Hepatocyte (in vitro differentiated cells): Measurements from ENCODE around the gene GP1BB. TPM values are rescaled to one million over a fixed set of nuclear protein-coding genes. Genes with fewer than 3 reads are reported as not detected.
A peak's percentile ranks its signal among the peaks of the same experiment; 100 is the strongest.

ENCODE experiments used
- DNase-seq: peaks from one replicate; pipeline ENCODE4 v3.0.0-alpha.2; 2016; ENCODE audit warnings: low spot score
- H2AFZ ChIP-seq: fragments of 200-600 bp; sonication (generic); 2 replicates; pipeline ENCODE4 v1.6.0; 2016; ENCODE audit warnings: antibody characterized with exemption, mild to moderate bottlenecking
- H3K27ac ChIP-seq: fragments of 200-600 bp; sonication (generic); 2 replicates; pipeline ENCODE4 v1.5.1; 2016; ENCODE audit warnings: mild to moderate bottlenecking
- H3K27me3 ChIP-seq: fragments of 200-600 bp; sonication (generic); 2 replicates; pipeline ENCODE4 v1.6.1; 2016
- H3K36me3 ChIP-seq: fragments of 200-600 bp; sonication (generic); replicated peaks from 2 replicates; pipeline ENCODE4 v1.5.1; 2016; ENCODE audit warnings: low read depth; ENCODE audit not compliant: insufficient read depth
- H3K4me1 ChIP-seq: fragments of 200-600 bp; sonication (generic); 2 replicates; pipeline ENCODE4 v1.5.1; 2016; ENCODE audit warnings: mild to moderate bottlenecking, moderate library complexity; ENCODE audit not compliant: insufficient read depth
- H3K4me2 ChIP-seq: fragments of 200-600 bp; sonication (generic); 2 replicates; pipeline ENCODE4 v1.6.0; 2016
- H3K4me3 ChIP-seq: fragments of 200-600 bp; sonication (generic); 2 replicates; pipeline ENCODE4 v1.5.1; 2016; ENCODE audit warnings: mild to moderate bottlenecking
- H3K79me2 ChIP-seq: fragments of 200-600 bp; sonication (generic); 2 replicates; pipeline ENCODE4 v1.6.0; 2017; ENCODE audit warnings: mild to moderate bottlenecking
- H3K9me2 ChIP-seq: fragments of 200-600 bp; sonication (generic); replicated peaks from 2 replicates; pipeline ENCODE4 v1.6.0; 2017; ENCODE audit warnings: mild to moderate bottlenecking; ENCODE audit not compliant: insufficient read depth
- H3K9me3 ChIP-seq: fragments of 200-600 bp; sonication (generic); 2 replicates; pipeline ENCODE4 v1.5.1; 2016; ENCODE audit warnings: low read depth, mild to moderate bottlenecking
- H4K20me1 ChIP-seq: fragments of 200-600 bp; sonication (generic); 2 replicates; pipeline ENCODE4 v1.6.0; 2016; ENCODE audit warnings: mild to moderate bottlenecking; ENCODE audit not compliant: insufficient read depth, poor library complexity, severe bottlenecking
- CTCF ChIP-seq: fragments of 200-600 bp; sonication (generic); IDR thresholded peaks from 2 replicates; pipeline ENCODE4 v1.5.1; 2016; ENCODE audit warnings: antibody characterized with exemption, mild to moderate bottlenecking; ENCODE audit not compliant: poor library complexity
- EZH2 ChIP-seq: fragments of 200-600 bp; sonication (generic); IDR thresholded peaks from 2 replicates; pipeline ENCODE4 v1.6.1; 2016; ENCODE audit warnings: antibody characterized with exemption, mild to moderate bottlenecking, borderline replicate concordance
- EZH2phosphoT487 ChIP-seq: fragments of 200-600 bp; sonication (generic); IDR thresholded peaks from one replicate; pipeline ENCODE4 v1.6.1; 2018; ENCODE audit warnings: antibody characterized with exemption, mild to moderate bottlenecking, low read depth, moderate library complexity; ENCODE audit not compliant: unreplicated experiment, severe bottlenecking
- WGBS: methylation state at CpG from one replicate; pipeline ENCODE4 v1.1.6; 2016; ENCODE audit warnings: low lambda C conversion rate; ENCODE audit errors: missing lambda C conversion rate; 5-methylcytosine and 5-hydroxymethylcytosine counted together
- polyA plus RNA-seq: library from polyadenylated mRNA; unstranded; fragments of >200 nt; fragmentation: Nextera tagmentation; extraction: Ambion mirVana; gene quantifications from 2 replicates; pipeline ENCODE4 v1.2.1, GENCODE V29; 2016
- total RNA-seq: library from RNA; depleted of rRNA; stranded (reverse); fragments of >200 nt; gene quantifications from 2 replicates; pipeline ENCODE4 v1.2.3, GENCODE V29; 2014

The GP1BB gene
- total and polyA plus RNA-seq, 2 experiments from 2014 or later, result 2.5 to 2.8 TPM

- no peak for DNase-seq
- Histone ChIP-seq H4K20me1 (no peaks in the 10 kb centered on the region), H3K27me3 (peaks cover 49% of the 10 kb centered on the region), H3K4me1 (peaks cover 13% of the 10 kb centered on the region), H2AFZ (no peak overlapping the region), H3K36me3 (no peaks in the 10 kb centered on the region), H3K9me2 (no peaks in the 10 kb centered on the region), H3K9me3 (no peaks in the 10 kb centered on the region), H3K4me3 (no peak overlapping the region), H3K79me2 (no peaks in the 10 kb centered on the region), H3K27ac (no peak overlapping the region), H3K4me2 (peak overlapping the region; percentile 99)
- TF ChIP-seq CTCF (no peak), EZH2phosphoT487 (no peak), EZH2 (no peak)
- WGBS, result 83% methylated on average over 4 of the region's 4 CpGs
Observed at GRCh38 chr22:19715188-19715930, 8.0 kb upstream of the GP1BB start.

- no peaks in the 10 kb centered on the region for H3K9me2 ChIP-seq
- H3K4me3 ChIP-seq, result no peak overlapping the region
- H3K27ac ChIP-seq, result no peak overlapping the region
- 89% methylated on average over 11 of the region's 11 CpGs for WGBS
- H2AFZ ChIP-seq, result no peak overlapping the region
- H3K4me1 ChIP-seq, result peaks cover 13% of the 10 kb centered on the region
- no peak for DNase-seq
- H4K20me1 ChIP-seq, result no peaks in the 10 kb centered on the region
- H3K4me2 ChIP-seq, result no peak overlapping the region
- TF ChIP-seq EZH2phosphoT487, result no peak
- TF ChIP-seq EZH2, result no peak
- no peak for TF ChIP-seq CTCF
- H3K27me3 ChIP-seq, result peaks cover 57% of the 10 kb centered on the region
- no peaks in the 10 kb centered on the region for H3K79me2 ChIP-seq
- no peaks in the 10 kb centered on the region for H3K9me3 ChIP-seq
- H3K36me3 ChIP-seq, result no peaks in the 10 kb centered on the region
Observed at GRCh38 chr22:19716041-19716828, 7.1 kb upstream of the GP1BB start.

GRCh38 chr22:19716829-19717105 is 6.6 kb upstream of the GP1BB start:
- H3K36me3 ChIP-seq, result no peaks in the 10 kb centered on the region
- H3K9me3 ChIP-seq, result no peaks in the 10 kb centered on the region
- TF ChIP-seq CTCF (no peak), EZH2 (no peak), EZH2phosphoT487 (no peak)
- no peak overlapping the region for H3K4me3 ChIP-seq
- H3K4me2 ChIP-seq, result no peak overlapping the region
- 87% methylated on average over 1 of the region's 1 CpG for WGBS
- no peak overlapping the region for H3K27ac ChIP-seq
- no peak for DNase-seq
- peaks cover 13% of the 10 kb centered on the region for H3K4me1 ChIP-seq
- H3K27me3 ChIP-seq, result peaks cover 63% of the 10 kb centered on the region
- H4K20me1 ChIP-seq, result no peaks in the 10 kb centered on the region
- no peaks in the 10 kb centered on the region for H3K9me2 ChIP-seq
- no peak overlapping the region for H2AFZ ChIP-seq
- H3K79me2 ChIP-seq, result no peaks in the 10 kb centered on the region
